IMR-90 (cell line): ENCODE results near the gene TPO. TPM values are rescaled to one million over a fixed set of nuclear protein-coding genes. Genes with fewer than 3 reads are reported as not detected.

ENCODE experiments used
- ATAC-seq: fragments of 200-7000 bp; cut with Tn5 transposase; 2 replicates; pipeline ENCODE4 v1.9.1; 2020; ENCODE audit warnings: low read depth, mild to moderate bottlenecking, moderate library complexity
- BruUV-seq: library from RNA; stranded (reverse); fragments of 400-500 nt; replicated peaks from 2 replicates; lab custom pipeline; 2021; lab: Mats Ljungman, UMichigan
- CTCF ChIA-PET: fragments of 300-600 bp; formaldehyde crosslinking; extraction: SDS; loops from one replicate; lab custom pipeline; 2021; ENCODE audit warnings: antibody characterized with exemption; lab: Yijun Ruan, JAX
- POLR2A ChIA-PET: fragments of 300-600 bp; sonication (Branson Sonifier 250); formaldehyde crosslinking; loops from one replicate; lab custom pipeline; 2022; ENCODE audit warnings: antibody characterized with exemption; ENCODE audit not compliant: unreplicated experiment; lab: Charles Lee
- DNase-seq: peaks from one replicate; pipeline ENCODE4 v3.0.0; 2013
- H2AFZ ChIP-seq: replicated peaks from 2 replicates; pipeline ENCODE3; 2013; ENCODE audit warnings: low read length, mild to moderate bottlenecking; ENCODE audit not compliant: poor library complexity
- H2AK5ac ChIP-seq: 2 replicates; pipeline ENCODE4 v1.6.1; 2013; ENCODE audit warnings: low read depth, low read length, inconsistent platforms
- H2AK9ac ChIP-seq: replicated peaks from 2 replicates; pipeline ENCODE3; 2013; ENCODE audit warnings: mild to moderate bottlenecking, low read depth, low read length, moderate library complexity; ENCODE audit not compliant: poor library complexity
- H2BK120ac ChIP-seq: 2 replicates; pipeline ENCODE4 v1.6.1; 2013; ENCODE audit warnings: low read depth, low read length, inconsistent platforms
- H2BK15ac ChIP-seq: 3 replicates; pipeline ENCODE4 v1.6.1; 2013; ENCODE audit warnings: low read depth, low read length, inconsistent platforms
- H2BK20ac ChIP-seq: 2 replicates; pipeline ENCODE4 v1.6.1; 2013; ENCODE audit warnings: low read depth, mild to moderate bottlenecking, inconsistent platforms, low read length, moderate library complexity
- H2BK5ac ChIP-seq: 2 replicates; pipeline ENCODE4 v1.6.1; 2013; ENCODE audit warnings: mild to moderate bottlenecking, low read depth, low read length, inconsistent platforms; ENCODE audit not compliant: poor library complexity, severe bottlenecking
- H3K14ac ChIP-seq: replicated peaks from 2 replicates; pipeline ENCODE4 v1.6.1; 2013; ENCODE audit warnings: low read depth, low read length, inconsistent platforms
- H3K18ac ChIP-seq: 2 replicates; pipeline ENCODE4 v1.6.1; 2013; ENCODE audit warnings: low read depth, low read length, control low read depth
- H3K23ac ChIP-seq: 2 replicates; pipeline ENCODE4 v1.6.1; 2013; ENCODE audit warnings: low read depth, low read length, inconsistent platforms
- H3K27ac ChIP-seq: 2 replicates; pipeline ENCODE4 v1.5.1; 2013; ENCODE audit warnings: mild to moderate bottlenecking, control low read depth, low read length; ENCODE audit not compliant: insufficient read depth
- H3K27me3 ChIP-seq: 2 replicates; pipeline ENCODE4 v1.6.1; 2013; ENCODE audit warnings: low read length; ENCODE audit not compliant: control insufficient read depth, insufficient read depth
- H3K36me3 ChIP-seq: 2 replicates; pipeline ENCODE4 v1.6.1; 2013; ENCODE audit warnings: low read length, mixed read lengths; ENCODE audit not compliant: control insufficient read depth, insufficient read depth
- H3K4ac ChIP-seq: 2 replicates; pipeline ENCODE4 v1.6.1; 2013; ENCODE audit warnings: low read depth, low read length, inconsistent platforms
- H3K4me1 ChIP-seq: 2 replicates; pipeline ENCODE4 v1.6.1; 2013; ENCODE audit warnings: low read length, mixed read lengths; ENCODE audit not compliant: control insufficient read depth, insufficient read depth
- H3K4me2 ChIP-seq: 2 replicates; pipeline ENCODE4 v1.6.1; 2013; ENCODE audit warnings: low read depth, mild to moderate bottlenecking, control low read depth, low read length, moderate library complexity
- H3K4me3 ChIP-seq: 2 replicates; pipeline ENCODE4 v1.5.1; 2013; ENCODE audit warnings: low read depth, mild to moderate bottlenecking, control low read depth, low read length, moderate library complexity; ENCODE audit not compliant: insufficient read depth
- H3K56ac ChIP-seq: 2 replicates; pipeline ENCODE4 v1.6.1; 2013; ENCODE audit warnings: low read length, inconsistent platforms; ENCODE audit not compliant: insufficient read depth; ENCODE audit errors: extremely low read depth
- H3K79me1 ChIP-seq, 2 experiments: 2 replicates each; pipeline ENCODE4 v1.6.1; 2013; ENCODE audit warnings: low read length in 2 of 2, inconsistent platforms in 1 of 2, low read depth in 1 of 2
- H3K9ac ChIP-seq: 2 replicates; pipeline ENCODE4 v1.6.1; 2013; ENCODE audit warnings: low read depth, low read length, control low read depth
- H3K9me1 ChIP-seq: 2 replicates; pipeline ENCODE4 v1.6.1; 2013; ENCODE audit warnings: low read length, inconsistent platforms; ENCODE audit not compliant: insufficient read depth
- H3K9me3 ChIP-seq: 2 replicates; pipeline ENCODE4 v1.6.1; 2013; ENCODE audit warnings: low read length; ENCODE audit not compliant: control insufficient read depth, insufficient read depth
- H4K20me1 ChIP-seq: 2 replicates; pipeline ENCODE4 v1.6.1; 2013; ENCODE audit warnings: low read length, inconsistent platforms; ENCODE audit not compliant: insufficient read depth
- H4K5ac ChIP-seq: 2 replicates; pipeline ENCODE4 v1.6.1; 2013; ENCODE audit warnings: mild to moderate bottlenecking, low read depth, low read length, control low read depth
- H4K8ac ChIP-seq, 2 experiments: 2 replicates each; pipeline ENCODE4 v1.6.1; 2013; ENCODE audit warnings: low read depth in 2 of 2, low read length in 2 of 2, control low read depth in 1 of 2, inconsistent platforms in 1 of 2
- H4K91ac ChIP-seq: 2 replicates; pipeline ENCODE4 v1.6.1; 2013; ENCODE audit warnings: low read depth, low read length, inconsistent platforms; ENCODE audit not compliant: insufficient read depth
- BHLHE40 ChIP-seq: fragments of 150-350 bp; IDR thresholded peaks from 2 replicates; pipeline ENCODE4 v1.6.1; 2016; ENCODE audit warnings: mild to moderate bottlenecking, low read depth, low read length
- CEBPB ChIP-seq: IDR thresholded peaks from 2 replicates; pipeline ENCODE4 v1.6.1; 2012; ENCODE audit warnings: low read depth, low read length, improper control_type of control experiment
- CHD1 ChIP-seq: IDR thresholded peaks from 2 replicates; pipeline ENCODE4 v1.6.1; 2012; ENCODE audit warnings: low read depth, low read length, improper control_type of control experiment
- CTCF ChIP-seq: conservative IDR thresholded peaks from 2 replicates; pipeline ENCODE4 v1.5.1; 2012; ENCODE audit warnings: mild to moderate bottlenecking, low read depth, low read length, improper control_type of control experiment
- ELK1 ChIP-seq: fragments of 150-350 bp; IDR thresholded peaks from 2 replicates; pipeline ENCODE4 v1.6.1; 2016; ENCODE audit warnings: low read depth, mild to moderate bottlenecking, low read length, moderate library complexity, borderline replicate concordance
- FOS ChIP-seq: fragments of 150-350 bp; IDR thresholded peaks from 2 replicates; pipeline ENCODE4 v1.6.1; 2016; ENCODE audit warnings: low read depth, low read length
- MAFK ChIP-seq: IDR thresholded peaks from 2 replicates; pipeline ENCODE4 v1.6.1; 2012; ENCODE audit warnings: low read depth, low read length, improper control_type of control experiment
- MAZ ChIP-seq: IDR thresholded peaks from 2 replicates; pipeline ENCODE4 v1.6.1; 2012; ENCODE audit warnings: low read depth, mild to moderate bottlenecking, low read length, improper control_type of control experiment, moderate library complexity, borderline replicate concordance
- MXI1 ChIP-seq: IDR thresholded peaks from 2 replicates; pipeline ENCODE4 v1.6.1; 2012; ENCODE audit warnings: low read depth, mild to moderate bottlenecking, low read length, moderate library complexity, borderline replicate concordance
- NFE2L2 ChIP-seq: fragments of 150-350 bp; IDR thresholded peaks from 2 replicates; pipeline ENCODE4 v1.6.1; 2016; ENCODE audit warnings: low read depth, mild to moderate bottlenecking, low read length
- POLR2A ChIP-seq: IDR thresholded peaks from 2 replicates; pipeline ENCODE4 v1.6.1; 2012; ENCODE audit warnings: mild to moderate bottlenecking, low read depth, low read length
- RAD21 ChIP-seq: IDR thresholded peaks from 2 replicates; pipeline ENCODE4 v1.6.1; 2012; ENCODE audit warnings: low read length, improper control_type of control experiment
- RCOR1 ChIP-seq: IDR thresholded peaks from 2 replicates; pipeline ENCODE4 v1.6.1; 2012; ENCODE audit warnings: mild to moderate bottlenecking, low read length, improper control_type of control experiment; ENCODE audit not compliant: insufficient replicate concordance
- RFX5 ChIP-seq: IDR thresholded peaks from 2 replicates; pipeline ENCODE4 v1.8.0; 2012; ENCODE audit warnings: low read depth, mild to moderate bottlenecking, low read length, moderate library complexity
- SMC3 ChIP-seq: fragments of 150-350 bp; IDR thresholded peaks from 2 replicates; pipeline ENCODE4 v1.6.1; 2016; ENCODE audit warnings: low read depth, mild to moderate bottlenecking, antibody characterized with exemption, low read length, moderate library complexity
- USF2 ChIP-seq: fragments of 150-350 bp; IDR thresholded peaks from 2 replicates; pipeline ENCODE4 v1.6.1; 2017; ENCODE audit warnings: mild to moderate bottlenecking, antibody characterized with exemption, low read length, low read depth
- WGBS, 2 experiments: methylation state at CpG; one replicate each; pipeline versions ENCODE4 v1.1.5 to v1.1.7; 2013; ENCODE audit warnings: missing lambda C conversion rate in 2 of 2; ENCODE audit not compliant: insufficient read length in 1 of 2; ENCODE audit errors: extremely low coverage in 2 of 2; 5-methylcytosine and 5-hydroxymethylcytosine counted together
- dilution Hi-C: fragments of 300-500 bp; cut with HindIII; formaldehyde crosslinking; loops from one replicate; pipeline ENCODE4 v1.14.3; 2018; ENCODE audit warnings: low sequenced_read_pairs; ENCODE audit not compliant: unreplicated experiment
- in situ Hi-C: fragments of 300-500 bp; cut with MboI; formaldehyde crosslinking; loops from 3 replicates; pipeline ENCODE4 v1.14.3; 2019; ENCODE audit warnings: low sequenced_read_pairs, inconsistent platforms, mixed read lengths
- intact Hi-C: fragments of 100-400 bp; cut with micrococcal nuclease; formaldehyde crosslinking; loops from 2 replicates; pipeline ENCODE4 v1.10.0; 2022
- polyA plus RNA-seq, 3 experiments: library from polyadenylated mRNA; depleted of rRNA; stranded (reverse); fragments of >200 nt; gene quantifications; 2 replicates each; pipeline ENCODE4 v1.2.3, GENCODE V29; 2012; ENCODE audit warnings: low replicate concordance in 1 of 3
- total RNA-seq: library from RNA; depleted of rRNA; stranded (reverse); fragments of >200 nt; gene quantifications from 2 replicates; pipeline ENCODE4 v1.2.3, GENCODE V29; 2012

Gene TPO
- total and polyA plus RNA-seq, 2 of the 4 experiments (the other 2 are of a cell fraction) = not detected

GRCh38 chr2:1501991-1502390 is 88.7 kb downstream of the TPO start:
- no peak overlapping the region for H2AK5ac ChIP-seq
- no peak overlapping the region for H3K4me3 ChIP-seq
- H4K20me1 ChIP-seq = no peaks in the 10 kb centered on the region
- H3K56ac ChIP-seq = no peak overlapping the region
- H3K79me1 ChIP-seq = no peaks in the 10 kb centered on the region
- intact Hi-C loops = no loop called here
- H2BK5ac ChIP-seq = no peak overlapping the region
- no peak overlapping the region for H4K8ac ChIP-seq
- H3K4me1 ChIP-seq = no peaks in the 10 kb centered on the region
- no peak overlapping the region for H3K4me2 ChIP-seq
- no peaks in the 10 kb centered on the region for H3K36me3 ChIP-seq
- BruUV-seq = no TSS peak
- TF ChIP-seq CEBPB (no peak), MAFK (no peak), ELK1 (no peak), FOS (no peak), MXI1 (no peak), SMC3 (no peak), MAZ (no peak), POLR2A (no peak), RFX5 (no peak), CHD1 (no peak), BHLHE40 (no peak), RAD21 (no peak), NFE2L2 (no peak), RCOR1 (no peak), CTCF (no peak), USF2 (no peak)
- CTCF ChIA-PET = no interaction called here
- no peaks in the 10 kb centered on the region for H3K9me1 ChIP-seq
- no peak overlapping the region for H2AK9ac ChIP-seq
- H4K5ac ChIP-seq = no peak overlapping the region
- no peak overlapping the region for H2BK120ac ChIP-seq
- H3K9ac ChIP-seq = no peak overlapping the region
- H3K23ac ChIP-seq = no peak overlapping the region
- no peak overlapping the region for H2AFZ ChIP-seq
- no peak overlapping the region for H3K18ac ChIP-seq
- no peak overlapping the region for H3K14ac ChIP-seq
- H3K27ac ChIP-seq = no peak overlapping the region
- WGBS, 2 experiments = 64% methylated on average over 3 of the region's 6 CpGs; no CpG with 5 or more reads in 1 of the 2 experiments
- H2BK20ac ChIP-seq = no peak overlapping the region
- in situ Hi-C loops = no loop called here
- H2BK15ac ChIP-seq = no peak overlapping the region
- no peak overlapping the region for H4K91ac ChIP-seq
- no peak overlapping the region for H3K4ac ChIP-seq
- no peak for DNase-seq
- dilution Hi-C loops = no loop called here
- H3K9me3 ChIP-seq = no peaks in the 10 kb centered on the region
- H3K27me3 ChIP-seq = no peaks in the 10 kb centered on the region; the same call in 1 of the 2 replicates
- POLR2A ChIA-PET = no interaction called here
- no peak for ATAC-seq
